Caki2 (cell line): Measurements from ENCODE around the gene SHISA5. TPM values are rescaled to one million over a fixed set of nuclear protein-coding genes. Genes with fewer than 3 reads are reported as not detected.
"Not testable (repeated sequence)": the region's sequence is repeated elsewhere in the genome, so short reads cannot be mapped to it uniquely, and the experiment has no call there.

ENCODE experiments used
- DNase-seq: peaks from one replicate; pipeline ENCODE4 v3.0.0-alpha.2; 2015; ENCODE audit warnings: low read depth
- in situ Hi-C: cut with HindIII; loops from 2 replicates; pipeline ENCODE4 v1.10.0; 2016; ENCODE audit warnings: low sequenced_read_pairs, low pct_unique_long_range_greater_than_20kb, mixed read lengths
- total RNA-seq: library from RNA; depleted of rRNA; stranded (reverse); fragments of >200 nt; shearing (Covaris generic); gene quantifications from 2 replicates; pipeline ENCODE4 v1.2.3, GENCODE V29; 2014; ENCODE audit warnings: low replicate concordance

The SHISA5 gene
- total RNA-seq, 1 experiment from 2014 or later: 132 TPM

GRCh38 chr3:48492461-48493202, 11.3 kb downstream of the SHISA5 start:
- DNase-seq: no peak
- in situ Hi-C loops: no loop called here

GRCh38 chr3:48486952-48487351, 17.0 kb downstream of the SHISA5 start:
- in situ Hi-C loops: no loop called here
- DNase-seq: no peak

- in situ Hi-C loops, DNase-seq: not testable (repeated sequence)
Measured at GRCh38 chr3:48482822-48483221, 21.2 kb downstream of the SHISA5 start.

GRCh38 chr3:48480891-48481290, 23.1 kb downstream of the SHISA5 start:
- in situ Hi-C loops, DNase-seq: not testable (repeated sequence)

- in situ Hi-C loops: no loop called here
- DNase-seq: no peak
Measured at GRCh38 chr3:48478626-48479555, 25.1 kb downstream of the SHISA5 start.

- in situ Hi-C loops: no loop called here
- no peak for DNase-seq
Measured at GRCh38 chr3:48477959-48478520, 25.9 kb downstream of the SHISA5 start.

GRCh38 chr3:48476426-48477053, 27.4 kb downstream of the SHISA5 start:
- in situ Hi-C loops: no loop called here
- DNase-seq: no peak

- in situ Hi-C loops: no loop called here
- DNase-seq: no peak
Measured at GRCh38 chr3:48475188-48475587, 28.8 kb downstream of the SHISA5 start.

GRCh38 chr3:48474619-48475018, 29.4 kb downstream of the SHISA5 start:
- in situ Hi-C loops: no loop called here
- no peak for DNase-seq

- in situ Hi-C loops, DNase-seq: not testable (repeated sequence)
Measured at GRCh38 chr3:48474031-48474430, 29.9 kb downstream of the SHISA5 start.

GRCh38 chr3:48473617-48473952, 30.4 kb downstream of the SHISA5 start:
- DNase-seq: no peak
- in situ Hi-C loops: no loop called here

- peak; percentile 91 for DNase-seq
- in situ Hi-C loops: no loop called here
Measured at GRCh38 chr3:48472923-48473616, 30.9 kb downstream of the SHISA5 start.

- no peak for DNase-seq
Measured at GRCh38 chr3:48472673-48472922, 31.4 kb downstream of the SHISA5 start.

GRCh38 chr3:48470286-48470685, 33.7 kb downstream of the SHISA5 start:
- in situ Hi-C loops: no loop called here
- no peak for DNase-seq

More at GRCh38 chr3:48472673-48472922, 31.4 kb downstream of the SHISA5 start:
- in situ Hi-C loops: no loop called here

- no peak for DNase-seq
- in situ Hi-C loops: no loop called here
Measured at GRCh38 chr3:48469046-48469915, 34.7 kb downstream of the SHISA5 start.

GRCh38 chr3:48468329-48468731, 35.6 kb downstream of the SHISA5 start:
- DNase-seq: no peak
- in situ Hi-C loops: no loop called here

- no peak for DNase-seq
- in situ Hi-C loops: no loop called here
Measured at GRCh38 chr3:48467473-48468267, 36.3 kb downstream of the SHISA5 start.
